Peyer's patch (tissue), 4 donors: ENCODE results near the gene SPATC1L. TPM values are rescaled to one million over a fixed set of nuclear protein-coding genes. Genes with fewer than 3 reads are reported as not detected.

Source experiments
- DNase-seq, 3 donors: peaks; one replicate each; pipeline ENCODE4 v3.0.0-alpha.2; 2017 to 2019
- H3K27ac ChIP-seq, 4 donors: fragments of 200-600 bp; sonication (generic); one replicate each; pipeline ENCODE4 v1.5.1; 2016 to 2019
- H3K27me3 ChIP-seq, 2 donors: fragments of 200-600 bp; sonication (generic); one replicate each; pipeline ENCODE4 v1.5.1; 2019
- H3K36me3 ChIP-seq, 3 donors: fragments of 200-600 bp; sonication (generic); one replicate each; pipeline ENCODE4 v1.5.1; 2016 to 2019
- H3K4me1 ChIP-seq, 4 donors: fragments of 200-600 bp; sonication (generic); one replicate each; pipeline ENCODE4 v1.5.1; 2016 to 2019
- H3K4me3 ChIP-seq, 4 donors: fragments of 200-600 bp; sonication (generic); 1 replicate in 3 of 4; 2 replicates in 1 of 4; pipeline ENCODE4 v1.5.1; 2016 to 2019; ENCODE audit warnings: mild to moderate bottlenecking in 1 of 4
- H3K9me3 ChIP-seq, 4 donors: fragments of 200-600 bp; sonication (generic); one replicate each; pipeline ENCODE4 v1.5.1; 2016 to 2019; ENCODE audit warnings: mild to moderate bottlenecking in 1 of 4
- CTCF ChIP-seq, 6 experiments: fragments of 450-650 bp in 4 of 6; fragments of 200-600 bp in 2 of 6; sonication (generic) in 1 of 6; IDR thresholded peaks; one replicate each; pipeline ENCODE4 v1.5.1; 2017 to 2019; ENCODE audit warnings: antibody characterized with exemption in 6 of 6, mild to moderate bottlenecking in 3 of 6, moderate library complexity in 1 of 6
- POLR2A ChIP-seq, 2 donors: fragments of 450-650 bp; IDR thresholded peaks; one replicate each; pipeline ENCODE4 v1.5.1; 2017; ENCODE audit warnings: antibody characterized with exemption in 2 of 2, mild to moderate bottlenecking in 2 of 2, moderate library complexity in 2 of 2
- total RNA-seq, 4 donors: library from RNA; depleted of rRNA; stranded (reverse); fragments of >200 nt; gene quantifications; one replicate each; pipeline ENCODE4 v1.1.0, GENCODE V29; 2016

The SPATC1L gene
- total RNA-seq, 4 donors from 2014 or later, result 1.1 to 13.2 (median 2.6) TPM

- H3K36me3 ChIP-seq, result peaks cover 0 to 79% (median 0%) of the 10 kb centered on the region in 3 donors
- TF ChIP-seq POLR2A (IDR thresholded peaks at IDR 0.05) (no peak), CTCF (IDR thresholded peaks at IDR 0.05) (no peak)
- H3K27ac ChIP-seq, result no peak overlapping the region
- H3K4me3 ChIP-seq, result no peak overlapping the region
- peak in 1 of 3 donors; percentile 41 for DNase-seq
- no peaks in the 10 kb centered on the region for H3K27me3 ChIP-seq
- no peaks in the 10 kb centered on the region for H3K4me1 ChIP-seq
- peaks cover 0 to 3% (median 2%) of the 10 kb centered on the region in 4 donors for H3K9me3 ChIP-seq
Observed at GRCh38 chr21:46119637-46120271, 64.5 kb downstream of the SPATC1L start.

GRCh38 chr21:46119144-46119636 is 65.1 kb downstream of the SPATC1L start:
- TF ChIP-seq CTCF (IDR thresholded peaks at IDR 0.05), result no peak
- no peak for TF ChIP-seq POLR2A (IDR thresholded peaks at IDR 0.05)
- DNase-seq, result peak in 2 of 3 donors; percentile 33 to 45
- Histone ChIP-seq H3K27ac (no peak overlapping the region), H3K36me3 (peaks cover 0 to 83% (median 0%) of the 10 kb centered on the region in 3 donors), H3K4me3 (no peak overlapping the region), H3K4me1 (no peaks in the 10 kb centered on the region), H3K9me3 (peaks cover 0 to 5% (median 2%) of the 10 kb centered on the region in 4 donors), H3K27me3 (no peaks in the 10 kb centered on the region)

- H3K4me1 ChIP-seq, result no peaks in the 10 kb centered on the region
- H3K9me3 ChIP-seq, result peaks cover 0 to 5% (median 2%) of the 10 kb centered on the region in 4 donors
- H3K27ac ChIP-seq, result no peak overlapping the region
- peak in 2 of 3 donors; percentile 29 to 43 for DNase-seq
- H3K4me3 ChIP-seq, result no peak overlapping the region
- TF ChIP-seq CTCF (IDR thresholded peaks at IDR 0.05), result no peak
- no peak for TF ChIP-seq POLR2A (IDR thresholded peaks at IDR 0.05)
- H3K36me3 ChIP-seq, result peaks cover 0 to 90% (median 0%) of the 10 kb centered on the region in 3 donors
- H3K27me3 ChIP-seq, result no peaks in the 10 kb centered on the region
Observed at GRCh38 chr21:46118316-46119143, 65.7 kb downstream of the SPATC1L start.

GRCh38 chr21:46117586-46118315 is 66.5 kb downstream of the SPATC1L start:
- Histone ChIP-seq H3K4me3 (no peak overlapping the region), H3K9me3 (peaks cover 0 to 5% (median 2%) of the 10 kb centered on the region in 4 donors), H3K36me3 (peaks cover 0 to 96% (median 0%) of the 10 kb centered on the region in 3 donors), H3K27ac (no peak overlapping the region), H3K4me1 (no peaks in the 10 kb centered on the region), H3K27me3 (no peaks in the 10 kb centered on the region)
- TF ChIP-seq POLR2A (IDR thresholded peaks at IDR 0.05), result no peak
- peak in 2 of 3 donors; percentile 36 to 39 for DNase-seq

- DNase-seq, result peak in 2 of 3 donors; percentile 25 to 32
- Histone ChIP-seq H3K27me3 (no peaks in the 10 kb centered on the region), H3K4me1 (no peaks in the 10 kb centered on the region), H3K9me3 (peaks cover 0 to 5% (median 2%) of the 10 kb centered on the region in 4 donors), H3K27ac (no peak overlapping the region), H3K4me3 (no peak overlapping the region), H3K36me3 (peaks cover 0 to 95% (median 0%) of the 10 kb centered on the region in 3 donors)
- TF ChIP-seq POLR2A (IDR thresholded peaks at IDR 0.05), result no peak
- TF ChIP-seq CTCF (IDR thresholded peaks at IDR 0.05), result no peak
Observed at GRCh38 chr21:46116776-46117585, 67.3 kb downstream of the SPATC1L start.
